ENCODE measurements around the gene PDE8B.

DNA sequence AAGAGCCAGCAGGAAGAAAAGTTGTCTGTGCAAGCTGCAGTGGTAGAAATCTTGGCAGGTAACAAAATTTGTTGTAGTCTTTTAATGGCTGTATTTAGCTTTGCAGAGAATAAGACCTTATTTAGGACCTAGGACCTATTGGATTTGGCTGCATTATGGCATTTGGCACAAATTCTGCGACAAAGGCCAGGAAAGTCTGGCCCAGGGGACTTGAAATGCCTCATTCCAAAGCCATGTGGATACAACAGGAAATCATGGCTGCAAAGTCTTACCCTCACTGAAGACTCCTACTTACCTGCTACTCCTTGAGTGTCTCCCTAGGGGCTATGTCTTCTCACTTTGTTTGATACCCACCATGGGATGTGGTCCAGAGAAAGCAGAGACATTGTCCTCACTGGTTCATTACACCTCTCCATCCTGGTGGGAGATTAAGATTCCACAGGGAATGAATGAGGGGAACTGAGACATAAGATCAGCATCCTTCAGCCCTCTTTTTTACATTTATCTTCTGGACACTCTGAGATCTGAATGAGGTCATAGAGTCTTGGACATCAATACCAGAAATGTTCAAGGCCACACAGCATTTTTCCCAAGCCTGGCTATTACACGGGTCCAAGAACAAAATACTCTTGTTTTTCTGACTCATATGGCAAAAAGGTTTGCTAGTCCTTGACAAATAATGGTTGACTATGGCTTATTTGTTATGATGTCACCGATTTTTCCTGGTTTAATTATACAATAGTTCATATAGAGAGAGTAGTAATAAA lies 119.4 kb downstream of the PDE8B start:
- TF ChIP-seq, protein P1, sequence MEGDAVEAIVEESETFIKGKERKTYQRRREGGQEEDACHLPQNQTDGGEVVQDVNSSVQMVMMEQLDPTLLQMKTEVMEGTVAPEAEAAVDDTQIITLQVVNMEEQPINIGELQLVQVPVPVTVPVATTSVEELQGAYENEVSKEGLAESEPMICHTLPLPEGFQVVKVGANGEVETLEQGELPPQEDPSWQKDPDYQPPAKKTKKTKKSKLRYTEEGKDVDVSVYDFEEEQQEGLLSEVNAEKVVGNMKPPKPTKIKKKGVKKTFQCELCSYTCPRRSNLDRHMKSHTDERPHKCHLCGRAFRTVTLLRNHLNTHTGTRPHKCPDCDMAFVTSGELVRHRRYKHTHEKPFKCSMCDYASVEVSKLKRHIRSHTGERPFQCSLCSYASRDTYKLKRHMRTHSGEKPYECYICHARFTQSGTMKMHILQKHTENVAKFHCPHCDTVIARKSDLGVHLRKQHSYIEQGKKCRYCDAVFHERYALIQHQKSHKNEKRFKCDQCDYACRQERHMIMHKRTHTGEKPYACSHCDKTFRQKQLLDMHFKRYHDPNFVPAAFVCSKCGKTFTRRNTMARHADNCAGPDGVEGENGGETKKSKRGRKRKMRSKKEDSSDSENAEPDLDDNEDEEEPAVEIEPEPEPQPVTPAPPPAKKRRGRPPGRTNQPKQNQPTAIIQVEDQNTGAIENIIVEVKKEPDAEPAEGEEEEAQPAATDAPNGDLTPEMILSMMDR (IDR thresholded peaks at IDR 0.05; ENCODE audit: insufficient read depth, low read depth, low read length), result no peak
- no peak for TF ChIP-seq EZH2 (IDR thresholded peaks at IDR 0.05; ENCODE audit: insufficient read depth, low read length)
